Stimulated activated CD8-positive, alpha-beta memory T cell treated with anti-CD3 and anti-CD28 coated beads, Interleukin-4, amount 100 ng/mL, for 4 hours (primary cell): Measurements from ENCODE around the gene TLE4.

Experiments used
- DNase-seq, 2 donors: peaks; one replicate each; pipeline ENCODE4 v3.0.0-alpha.2; 2020; ENCODE audit warnings: low read depth in 2 of 2, low spot score in 1 of 2

Gene TLE4

GRCh38 chr9:79661279-79661678 is 89.5 kb downstream of the TLE4 start:
- no peak for DNase-seq

GRCh38 chr9:79661886-79662536 is 90.2 kb downstream of the TLE4 start:
- DNase-seq = no peak

- DNase-seq = no peak
Measured at GRCh38 chr9:79662537-79662956, 90.8 kb downstream of the TLE4 start.

- DNase-seq = no peak
Measured at GRCh38 chr9:79663300-79663699, 91.5 kb downstream of the TLE4 start.

GRCh38 chr9:79663878-79664277 is 92.1 kb downstream of the TLE4 start:
- DNase-seq = no peak

- no peak for DNase-seq
Measured at GRCh38 chr9:79664375-79664831, 92.6 kb downstream of the TLE4 start.

GRCh38 chr9:79665369-79665768 is 93.6 kb downstream of the TLE4 start:
- no peak for DNase-seq

- no peak for DNase-seq
Measured at GRCh38 chr9:79665931-79666330, 94.2 kb downstream of the TLE4 start.

- DNase-seq = no peak
Measured at GRCh38 chr9:79667120-79667519, 95.4 kb downstream of the TLE4 start.

GRCh38 chr9:79667817-79668436 is 96.2 kb downstream of the TLE4 start:
- DNase-seq = no peak

- no peak for DNase-seq
Measured at GRCh38 chr9:79668956-79669355, 97.2 kb downstream of the TLE4 start.

- no peak for DNase-seq
Measured at GRCh38 chr9:79670269-79670961, 98.7 kb downstream of the TLE4 start.

- no peak for DNase-seq
Measured at GRCh38 chr9:79671558-79671957, 99.8 kb downstream of the TLE4 start.

- DNase-seq = no peak
Measured at GRCh38 chr9:79672236-79672635, 100.5 kb downstream of the TLE4 start.

- DNase-seq = no peak
Measured at GRCh38 chr9:79672891-79673290, 101.1 kb downstream of the TLE4 start.

GRCh38 chr9:79673614-79674013 is 101.8 kb downstream of the TLE4 start:
- DNase-seq = no peak

- no peak for DNase-seq
Measured at GRCh38 chr9:79674052-79674777, 102.5 kb downstream of the TLE4 start.

- no peak for DNase-seq
Measured at GRCh38 chr9:79681576-79681975, 109.8 kb downstream of the TLE4 start.

- DNase-seq = no peak
Measured at GRCh38 chr9:79682076-79682736, 110.4 kb downstream of the TLE4 start.

GRCh38 chr9:79684059-79684458 is 112.3 kb downstream of the TLE4 start:
- no peak for DNase-seq
